Measurements from ENCODE around the gene AIFM2. TPM values are rescaled to one million over a fixed set of nuclear protein-coding genes. Genes with fewer than 3 reads are reported as not detected.

Gene AIFM2
- total and polyA plus RNA-seq, 7 experiments from 2014 or later: 0.91 to 5.5 (median 3.2) TPM

DNA sequence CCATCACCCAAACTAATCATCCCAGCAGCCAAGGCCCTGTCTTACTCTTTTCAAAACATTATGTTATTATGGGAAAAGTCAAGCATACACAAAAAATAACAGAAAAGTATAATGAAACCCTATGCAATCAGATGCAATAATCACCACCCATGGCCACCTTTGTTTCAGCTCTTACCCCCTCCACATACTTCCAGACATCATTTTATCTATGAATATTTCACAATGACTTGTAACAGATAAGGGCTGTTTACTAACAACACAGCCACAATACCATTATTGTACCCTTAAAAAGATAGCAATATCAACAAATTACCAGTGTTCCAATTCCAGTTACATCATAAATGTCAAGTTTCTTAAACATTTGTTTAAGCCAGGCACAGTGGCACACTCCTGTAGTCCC is 35.2 kb downstream of the AIFM2 start:
- Mint-ChIP-seq H3K4me3 (peak overlapping the region in 2 of 10 donors; percentile 2 to 28), H3K4me1 (peaks cover 11 to 43% (median 33%) of the 10 kb centered on the region in 7 donors), H3K27me3 (no peaks in the 10 kb centered on the region), H3K36me3 (peaks cover 6 to 50% (median 14%) of the 10 kb centered on the region in 5 donors), H3K27ac (peak overlapping the region in 1 of 9 donors; percentile 67), H3K9me3 (peaks cover 0 to 5% (median 0%) of the 10 kb centered on the region in 11 donors)
- CTCF ChIA-PET: no interaction called here
- no peak overlapping the region for H3K27ac ChIP-seq (ENCODE audit: low read depth, low read length)
- no peak for ATAC-seq
- POLR2A ChIA-PET: no interaction called here
- peaks cover 12 to 22% of the 10 kb centered on the region in 2 donors for H3K4me1 ChIP-seq (ENCODE audit: control insufficient read depth in 2 of 2, insufficient read depth in 2 of 2, low read length in 2 of 2)
- H3K27me3 ChIP-seq (ENCODE audit: control insufficient read depth in 2 of 2, insufficient read depth in 2 of 2, low read length in 2 of 2): no peaks in the 10 kb centered on the region
- intact Hi-C loops (cut with micrococcal nuclease): no loop called here
- peaks cover 7 to 37% (median 9%) of the 10 kb centered on the region in 3 experiments for H3K36me3 ChIP-seq (ENCODE audit: control insufficient read depth in 2 of 3, insufficient read depth in 3 of 3, low read length in 3 of 3)
- H3K9me3 ChIP-seq (ENCODE audit: control insufficient read depth in 2 of 3, low read length in 3 of 3): no peaks in the 10 kb centered on the region
- no peak overlapping the region for H3K4me3 ChIP-seq (ENCODE audit: low read length)
- DNase-seq: no peak

DNA sequence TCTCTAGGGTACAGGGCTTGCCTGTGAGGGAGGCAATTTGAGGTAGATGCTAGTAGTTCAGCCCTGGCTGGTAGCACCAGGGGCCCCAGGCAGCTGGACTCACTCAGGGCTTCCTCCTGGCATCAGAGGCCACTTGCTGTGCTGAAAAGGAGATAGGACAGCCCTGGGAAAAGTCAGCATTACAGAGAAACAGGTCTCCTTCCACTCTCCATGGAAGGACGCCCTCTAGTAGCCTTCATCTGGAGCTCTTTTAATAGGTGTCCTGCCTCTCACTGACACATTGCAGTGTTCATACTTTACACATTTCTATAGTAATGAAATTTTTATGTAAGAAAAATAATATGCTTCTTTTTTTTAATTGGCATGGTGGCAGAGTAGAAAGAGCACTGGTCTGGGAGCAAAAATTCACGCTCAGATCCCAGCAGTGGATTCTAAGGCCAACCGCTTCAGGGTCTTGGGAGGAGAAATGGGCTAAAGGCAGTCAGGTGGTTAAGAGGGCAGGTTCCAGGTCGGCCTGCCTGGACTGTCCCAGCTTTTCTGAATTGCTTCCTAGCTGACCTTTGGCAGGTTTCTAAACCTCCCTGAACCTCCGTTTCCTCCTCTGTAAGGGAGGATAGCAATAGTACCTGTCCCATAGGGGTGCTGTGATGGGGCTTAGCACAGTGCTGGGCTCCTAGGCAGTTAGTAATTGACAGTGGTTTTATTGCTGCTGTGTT is 35.8 kb downstream of the AIFM2 start:
- H3K9me3 ChIP-seq (ENCODE audit: control insufficient read depth in 2 of 3, low read length in 3 of 3): no peaks in the 10 kb centered on the region
- no peak for ATAC-seq
- peaks cover 0 to 5% (median 0%) of the 10 kb centered on the region in 11 donors for H3K9me3 Mint-ChIP-seq
- H3K4me3 ChIP-seq (ENCODE audit: low read length): no peak overlapping the region
- intact Hi-C loops (cut with micrococcal nuclease): no loop called here
- H3K36me3 Mint-ChIP-seq: peaks cover 10 to 46% (median 14%) of the 10 kb centered on the region in 5 donors
- POLR2A ChIA-PET: interaction anchor here (0.8 to 1.4 kb wide), 2 partner anchors 12 to 49 kb away, joined by 3 to 4 read pairs; no protein-coding TSS in a partner anchor
- H3K27me3 Mint-ChIP-seq: no peaks in the 10 kb centered on the region
- peak overlapping the region in 1 of 10 donors; percentile 28 for H3K4me3 Mint-ChIP-seq
- H3K27ac ChIP-seq (ENCODE audit: low read depth, low read length): no peak overlapping the region
- peaks cover 14 to 25% of the 10 kb centered on the region in 2 donors for H3K4me1 ChIP-seq (ENCODE audit: control insufficient read depth in 2 of 2, insufficient read depth in 2 of 2, low read length in 2 of 2)
- CTCF ChIA-PET: interaction anchor here (1.2 to 5.3 kb wide), 3 partner anchors 19 to 49 kb away, joined by 3 to 28 read pairs (median 4); partner anchors contain the start of gene TYSND1
- no peaks in the 10 kb centered on the region for H3K27me3 ChIP-seq (ENCODE audit: control insufficient read depth in 2 of 2, insufficient read depth in 2 of 2, low read length in 2 of 2)
- no peak for DNase-seq
- peak overlapping the region in 4 of 9 donors; percentile 8 to 67 (median 24) for H3K27ac Mint-ChIP-seq
- peaks cover 17 to 49% (median 39%) of the 10 kb centered on the region in 7 donors for H3K4me1 Mint-ChIP-seq
- peaks cover 4 to 34% (median 9%) of the 10 kb centered on the region in 3 experiments for H3K36me3 ChIP-seq (ENCODE audit: control insufficient read depth in 2 of 3, insufficient read depth in 3 of 3, low read length in 3 of 3)

DNA sequence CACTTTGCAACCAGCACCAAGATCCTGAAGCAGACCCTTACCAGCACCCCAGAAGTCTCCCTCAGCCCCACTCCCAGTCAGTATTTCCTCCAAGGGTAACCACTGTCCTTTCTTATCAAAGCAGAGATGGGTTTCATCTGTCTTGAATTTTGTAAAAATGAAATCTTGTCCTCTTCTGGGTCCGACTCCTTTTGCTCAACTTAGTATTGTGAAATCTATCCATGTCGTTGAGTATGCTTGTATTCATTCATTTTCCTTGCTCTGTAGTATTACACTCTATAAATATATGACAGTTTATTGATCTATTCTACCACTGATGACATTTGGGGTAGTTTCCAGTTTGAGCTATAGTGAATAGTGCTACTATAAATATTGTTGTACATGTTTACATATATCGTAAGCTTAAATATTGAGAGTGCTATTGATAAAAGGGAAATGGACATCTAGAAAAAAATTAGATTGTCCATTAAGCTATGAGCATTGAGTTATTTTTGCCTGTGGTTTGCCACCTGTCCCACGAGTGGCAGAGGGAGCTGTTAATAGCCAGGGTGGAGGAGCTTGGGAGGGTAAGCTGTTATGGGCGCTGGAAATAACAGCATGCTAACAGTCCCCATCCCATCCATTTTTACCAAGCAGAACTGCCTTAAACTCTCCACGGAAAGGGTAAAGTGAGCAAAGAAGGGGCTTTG is 36.5 kb downstream of the AIFM2 start:
- CTCF ChIA-PET: interaction anchor here (0.7 to 5.3 kb wide), 6 partner anchors 11 to 73 kb away, joined by 3 to 28 read pairs (median 3); partner anchors contain the start of gene TYSND1
- Histone ChIP-seq H3K27me3 (ENCODE audit: control insufficient read depth in 2 of 2, insufficient read depth in 2 of 2, low read length in 2 of 2) (no peaks in the 10 kb centered on the region), H3K4me3 (ENCODE audit: low read length) (no peak overlapping the region), H3K36me3 (ENCODE audit: control insufficient read depth in 2 of 3, insufficient read depth in 3 of 3, low read length in 3 of 3) (peaks cover 0 to 27% (median 9%) of the 10 kb centered on the region in 3 experiments), H3K27ac (ENCODE audit: low read depth, low read length) (no peak overlapping the region), H3K9me3 (ENCODE audit: control insufficient read depth in 2 of 3, low read length in 3 of 3) (no peaks in the 10 kb centered on the region), H3K4me1 (ENCODE audit: control insufficient read depth in 2 of 2, insufficient read depth in 2 of 2, low read length in 2 of 2) (peaks cover 17 to 29% of the 10 kb centered on the region in 2 donors)
- Mint-ChIP-seq H3K4me3 (peak overlapping the region in 3 of 10 donors; percentile 15 to 42 (median 31)), H3K27ac (peak overlapping the region in 8 of 9 donors; percentile 8 to 69 (median 28)), H3K9me3 (peaks cover 0 to 3% (median 0%) of the 10 kb centered on the region in 11 donors), H3K27me3 (no peaks in the 10 kb centered on the region), H3K36me3 (peaks cover 3 to 39% (median 13%) of the 10 kb centered on the region in 5 donors), H3K4me1 (peaks cover 19 to 53% (median 43%) of the 10 kb centered on the region in 7 donors)
- ATAC-seq: no peak
- DNase-seq: no peak
- intact Hi-C loops (cut with micrococcal nuclease): no loop called here
- POLR2A ChIA-PET: interaction anchor here (0.8 to 1.4 kb wide), 2 partner anchors 12 to 50 kb away, joined by 3 to 4 read pairs; no protein-coding TSS in a partner anchor

DNA sequence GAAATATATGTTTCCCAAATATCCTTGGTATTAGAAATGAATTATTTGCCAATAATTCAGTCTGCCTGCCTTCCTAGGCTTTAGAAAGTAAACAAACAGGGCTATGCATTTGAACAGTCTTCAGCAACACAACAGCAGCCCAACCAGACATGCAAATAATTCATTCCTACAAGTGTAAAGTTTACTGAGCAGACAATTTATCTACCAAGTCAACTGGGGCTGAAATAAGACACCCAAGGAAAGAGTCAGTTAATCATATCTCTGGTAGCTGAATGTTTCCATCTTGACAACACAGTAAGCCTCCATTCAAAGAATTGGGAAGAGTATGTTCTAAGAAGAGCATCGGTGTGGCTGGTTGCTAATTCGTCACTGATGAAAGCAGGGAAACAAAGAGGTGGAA is 38.4 kb downstream of the AIFM2 start:
- peaks cover 18 to 64% (median 57%) of the 10 kb centered on the region in 7 donors for H3K4me1 Mint-ChIP-seq

DNA sequence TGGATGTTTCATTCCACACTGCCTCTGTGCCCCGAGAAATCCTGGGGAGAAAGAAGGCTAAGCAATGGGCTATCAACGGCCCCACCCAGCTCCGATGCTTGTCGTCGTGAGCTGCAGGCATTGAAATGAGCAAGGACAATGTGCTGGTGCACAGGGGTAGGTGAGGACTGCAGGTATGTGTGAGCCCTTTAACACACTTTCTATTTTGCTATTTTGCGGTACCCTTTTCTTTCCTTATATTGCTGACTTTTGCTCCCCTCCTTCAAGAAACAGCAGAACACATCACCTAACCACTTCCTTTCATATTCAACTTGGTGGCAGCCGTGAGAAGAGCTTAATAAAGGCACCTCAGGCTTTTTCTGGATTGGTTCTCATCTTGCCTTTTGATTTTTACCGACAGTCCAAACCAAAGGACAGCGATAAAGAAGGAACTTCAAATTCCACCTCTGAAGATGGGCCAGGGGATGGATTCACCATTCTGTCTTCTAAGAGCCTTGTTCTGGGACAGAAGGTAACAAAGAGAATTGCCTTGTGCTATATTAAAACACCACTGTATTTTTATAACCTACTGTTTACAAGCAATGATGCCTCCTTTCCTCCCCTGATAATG is 39.2 kb downstream of the AIFM2 start:
- ChIA-PET CTCF (interaction anchor here (0.7 to 5.3 kb wide), 7 partner anchors 15 to 309 kb away, joined by 3 to 40 read pairs (median 4); partner anchors contain the start of gene TYSND1), POLR2A (interaction anchor here (0.6 to 2.8 kb wide), 14 partner anchors 8 to 1771 kb away, joined by 3 to 44 read pairs (median 4); partner anchors contain the start of genes EIF4EBP2, SAR1A and TYSND1)
- peak; percentile 75 for ATAC-seq
- peak in 7 of 9 donors; percentile 28 to 52 (median 42) for DNase-seq
- no peaks in the 10 kb centered on the region for H3K9me3 ChIP-seq (ENCODE audit: control insufficient read depth in 2 of 3, low read length in 3 of 3)
- peak overlapping the region; percentile 70 to 96 (median 89) for H3K4me3 Mint-ChIP-seq
- peaks cover 18 to 64% (median 57%) of the 10 kb centered on the region in 7 donors for H3K4me1 Mint-ChIP-seq
- H3K27ac ChIP-seq (ENCODE audit: low read depth, low read length): peak overlapping the region; percentile 79
- H3K27me3 Mint-ChIP-seq: no peaks in the 10 kb centered on the region
- peaks cover 0 to 17% (median 6%) of the 10 kb centered on the region in 5 donors for H3K36me3 Mint-ChIP-seq
- no peaks in the 10 kb centered on the region for H3K27me3 ChIP-seq (ENCODE audit: control insufficient read depth in 2 of 2, insufficient read depth in 2 of 2, low read length in 2 of 2)
- peaks cover 17 to 29% of the 10 kb centered on the region in 2 donors for H3K4me1 ChIP-seq (ENCODE audit: control insufficient read depth in 2 of 2, insufficient read depth in 2 of 2, low read length in 2 of 2)
- peaks cover 0 to 7% (median under 1%) of the 10 kb centered on the region in 3 experiments for H3K36me3 ChIP-seq (ENCODE audit: control insufficient read depth in 2 of 3, insufficient read depth in 3 of 3, low read length in 3 of 3)
- intact Hi-C loops (cut with micrococcal nuclease): loop anchor here in 1 of 2 donors (1.0 to 5.0 kb wide), 5 partner anchors 11 to 794 kb away; partner anchors contain the start of genes EIF4EBP2, PCBD1, PPA1 and SGPL1
- H3K27ac Mint-ChIP-seq: peak overlapping the region; percentile 77 to 99 (median 93)
- H3K9me3 Mint-ChIP-seq: peaks cover 0 to 3% (median 0%) of the 10 kb centered on the region in 11 donors
- H3K4me3 ChIP-seq (ENCODE audit: low read length): peak overlapping the region; percentile 73

More for the DNA sequence above, 38.4 kb downstream of the AIFM2 start:
- Mint-ChIP-seq H3K27ac (peak overlapping the region in 2 of 9 donors; percentile 92 to 98), H3K9me3 (peaks cover 0 to 3% (median 0%) of the 10 kb centered on the region in 11 donors), H3K27me3 (no peaks in the 10 kb centered on the region), H3K4me3 (peak overlapping the region in 8 of 10 donors; percentile 20 to 96 (median 86)), H3K36me3 (peaks cover 0 to 24% (median 6%) of the 10 kb centered on the region in 5 donors)
- Histone ChIP-seq H3K4me1 (ENCODE audit: control insufficient read depth in 2 of 2, insufficient read depth in 2 of 2, low read length in 2 of 2) (peaks cover 17 to 29% of the 10 kb centered on the region in 2 donors), H3K4me3 (ENCODE audit: low read length) (peak overlapping the region; percentile 73), H3K9me3 (ENCODE audit: control insufficient read depth in 2 of 3, low read length in 3 of 3) (no peaks in the 10 kb centered on the region), H3K36me3 (ENCODE audit: control insufficient read depth in 2 of 3, insufficient read depth in 3 of 3, low read length in 3 of 3) (peaks cover 0 to 9% (median 7%) of the 10 kb centered on the region in 3 experiments), H3K27ac (ENCODE audit: low read depth, low read length) (peak overlapping the region; percentile 79), H3K27me3 (ENCODE audit: control insufficient read depth in 2 of 2, insufficient read depth in 2 of 2, low read length in 2 of 2) (no peaks in the 10 kb centered on the region)
- DNase-seq (no peak), ATAC-seq (no peak)
- intact Hi-C loops (cut with micrococcal nuclease): loop anchor here in 1 of 2 donors (5.0 kb wide), 2 partner anchors 723 to 793 kb away; partner anchors contain the start of genes PCBD1 and SGPL1
- CTCF ChIA-PET: interaction anchor here (0.6 to 5.3 kb wide), 8 partner anchors 12 to 377 kb away, joined by 3 to 40 read pairs (median 3); partner anchors contain the start of gene TYSND1
- POLR2A ChIA-PET: interaction anchor here (0.9 to 2.8 kb wide), 6 partner anchors 9 to 310 kb away, joined by 3 to 14 read pairs (median 6); partner anchors contain the start of genes EIF4EBP2, SAR1A and TYSND1

All from naive thymus-derived CD4-positive, alpha-beta T cell (primary cell).